WTC11 (cell line): ENCODE measurements around the gene ITPRID1. TPM values are rescaled to one million over a fixed set of nuclear protein-coding genes. Genes with fewer than 3 reads are reported as not detected.

Experiments
- ARID4B ChIP-seq: sonication (generic); formaldehyde crosslinking; IDR thresholded peaks from 2 replicates; pipeline ENCODE4 v1.8.0; 2023; ENCODE audit warnings: missing genetic modification reagents, mild to moderate bottlenecking, borderline replicate concordance
- CREM ChIP-seq: sonication (generic); formaldehyde crosslinking; IDR thresholded peaks from 2 replicates; pipeline ENCODE4 v1.8.1; 2022; ENCODE audit warnings: mild to moderate bottlenecking, missing genetic modification reagents, moderate library complexity
- E2F1 ChIP-seq: sonication (generic); formaldehyde crosslinking; IDR thresholded peaks from 2 replicates; pipeline ENCODE4 v1.8.0; 2022; ENCODE audit warnings: mild to moderate bottlenecking, missing genetic modification reagents
- E2F4 ChIP-seq: sonication (generic); formaldehyde crosslinking; IDR thresholded peaks from 2 replicates; pipeline ENCODE4 v1.8.1; 2022; ENCODE audit warnings: low read depth, mild to moderate bottlenecking, moderate library complexity, missing genetic modification reagents, borderline replicate concordance
- E2F5 ChIP-seq: sonication (generic); formaldehyde crosslinking; IDR thresholded peaks from 2 replicates; pipeline ENCODE4 v1.8.1; 2022; ENCODE audit warnings: mild to moderate bottlenecking, moderate library complexity, missing genetic modification reagents
- ESRRA ChIP-seq: sonication (generic); formaldehyde crosslinking; IDR thresholded peaks from 2 replicates; pipeline ENCODE4 v1.8.1; 2022; ENCODE audit warnings: mild to moderate bottlenecking, missing genetic modification reagents, borderline replicate concordance
- ETV6 ChIP-seq: sonication (generic); formaldehyde crosslinking; IDR thresholded peaks from 2 replicates; pipeline ENCODE4 v1.8.1; 2022; ENCODE audit warnings: mild to moderate bottlenecking, missing genetic modification reagents
- FOXJ3 ChIP-seq: sonication (generic); formaldehyde crosslinking; IDR thresholded peaks from 2 replicates; pipeline ENCODE4 v1.9.0; 2021; ENCODE audit warnings: missing genetic modification reagents, mild to moderate bottlenecking, borderline replicate concordance
- FOXP1 ChIP-seq: sonication (generic); formaldehyde crosslinking; IDR thresholded peaks from 2 replicates; pipeline ENCODE4 v1.8.0; 2022; ENCODE audit warnings: missing genetic modification reagents, mild to moderate bottlenecking, moderate library complexity, borderline replicate concordance
- GTF2I ChIP-seq: fragments of 250-450 bp; sonication (Bioruptor Pico); conservative IDR thresholded peaks from 2 replicates; pipeline ENCODE4 v1.4.0; 2021; ENCODE audit warnings: mild to moderate bottlenecking
- KAT7 ChIP-seq: sonication (generic); formaldehyde crosslinking; IDR thresholded peaks from 2 replicates; pipeline ENCODE4 v1.8.1; 2023; ENCODE audit warnings: missing genetic modification reagents, mild to moderate bottlenecking, borderline replicate concordance
- MAX ChIP-seq: sonication (generic); formaldehyde crosslinking; IDR thresholded peaks from 2 replicates; pipeline ENCODE4 v1.8.0; 2022; ENCODE audit warnings: mild to moderate bottlenecking, missing genetic modification reagents
- MXD4 ChIP-seq: fragments of 250-450 bp; sonication (Bioruptor Pico); IDR thresholded peaks from 2 replicates; pipeline ENCODE4 v1.8.0; 2021; ENCODE audit warnings: mild to moderate bottlenecking, moderate library complexity, borderline replicate concordance
- NFATC4 ChIP-seq: fragments of 250-450 bp; sonication (Bioruptor Pico); IDR thresholded peaks from 2 replicates; pipeline ENCODE4 v1.9.0; 2021; ENCODE audit warnings: mild to moderate bottlenecking
- OVOL2 ChIP-seq: fragments of 250-450 bp; sonication (Bioruptor Pico); IDR thresholded peaks from 2 replicates; pipeline ENCODE4 v1.9.0; 2021; ENCODE audit warnings: mild to moderate bottlenecking, borderline replicate concordance
- PREB ChIP-seq: sonication (generic); formaldehyde crosslinking; IDR thresholded peaks from 2 replicates; pipeline ENCODE4 v1.8.1; 2022; ENCODE audit warnings: mild to moderate bottlenecking, missing genetic modification reagents, moderate library complexity, borderline replicate concordance
- PRRX2 ChIP-seq: fragments of 250-450 bp; sonication (Bioruptor Pico); IDR thresholded peaks from 2 replicates; pipeline ENCODE4 v1.8.0; 2021; ENCODE audit warnings: mild to moderate bottlenecking
- SMAD4 ChIP-seq: sonication (generic); formaldehyde crosslinking; IDR thresholded peaks from 2 replicates; pipeline ENCODE4 v1.8.0; 2022; ENCODE audit warnings: mild to moderate bottlenecking, missing genetic modification reagents
- TCF7 ChIP-seq: sonication (generic); formaldehyde crosslinking; IDR thresholded peaks from 2 replicates; pipeline ENCODE4 v1.8.0; 2022; ENCODE audit warnings: mild to moderate bottlenecking, low read depth, missing genetic modification reagents, moderate library complexity
- TEAD1 ChIP-seq: sonication (generic); formaldehyde crosslinking; IDR thresholded peaks from 2 replicates; pipeline ENCODE4 v1.8.0; 2022; ENCODE audit warnings: mild to moderate bottlenecking, missing genetic modification reagents
- TEAD4 ChIP-seq: sonication (generic); formaldehyde crosslinking; IDR thresholded peaks from 2 replicates; pipeline ENCODE4 v1.8.0; 2022; ENCODE audit warnings: mild to moderate bottlenecking, missing genetic modification reagents
- ZNF138 ChIP-seq: sonication (generic); formaldehyde crosslinking; conservative IDR thresholded peaks from 2 replicates; pipeline ENCODE4 v1.8.1; 2022; ENCODE audit warnings: mild to moderate bottlenecking, moderate library complexity, missing genetic modification reagents
- ZNF232 ChIP-seq: sonication (generic); formaldehyde crosslinking; IDR thresholded peaks from 2 replicates; pipeline ENCODE4 v1.8.0; 2022; ENCODE audit warnings: mild to moderate bottlenecking, missing genetic modification reagents
- ZNF281 ChIP-seq: sonication (generic); formaldehyde crosslinking; IDR thresholded peaks from 2 replicates; pipeline ENCODE4 v1.8.0; 2023; ENCODE audit warnings: mild to moderate bottlenecking, missing genetic modification reagents
- ZNF423 ChIP-seq: fragments of 250-450 bp; sonication (Bioruptor Pico); IDR thresholded peaks from 2 replicates; pipeline ENCODE4 v2.1.2; 2022; ENCODE audit warnings: mild to moderate bottlenecking, moderate library complexity
- ZNF512 ChIP-seq: sonication (generic); formaldehyde crosslinking; IDR thresholded peaks from 2 replicates; pipeline ENCODE4 v1.8.1; 2022; ENCODE audit warnings: missing genetic modification reagents, borderline replicate concordance
- total RNA-seq: library from RNA; stranded (reverse); gene quantifications from 3 replicates; pipeline ENCODE4 v1.2.3, GENCODE V29; 2021

The ITPRID1 gene
- total RNA-seq, 1 experiment from 2014 or later, result 0.98 TPM

- TF ChIP-seq ZNF512 (CRISPR knock-in tag) (no peak), ZNF232 (CRISPR knock-in tag) (no peak), TEAD1 (CRISPR knock-in tag) (peak; percentile 77; the same call in 1 of the 2 replicates), FOXP1 (CRISPR knock-in tag) (no peak), CREM (no peak), ZNF423 (0 out of 2 replicates have a peak, but pooled peaks have one; percentile 11), SMAD4 (CRISPR knock-in tag) (no peak), ETV6 (CRISPR knock-in tag) (0 out of 2 replicates have a peak, but pooled peaks have one; percentile 25), KAT7 (CRISPR knock-in tag) (no peak), TEAD4 (no peak), PREB (CRISPR knock-in tag) (no peak), E2F1 (CRISPR knock-in tag) (no peak), ESRRA (CRISPR knock-in tag) (no peak), GTF2I (CRISPR knock-in tag) (no peak), TCF7 (no peak), ZNF281 (CRISPR knock-in tag) (no peak), MAX (CRISPR knock-in tag) (no peak), ZNF138 (CRISPR knock-in tag) (no peak), OVOL2 (no peak), E2F4 (CRISPR knock-in tag) (no peak), PRRX2 (CRISPR knock-in tag) (no peak), ARID4B (CRISPR knock-in tag) (no peak), E2F5 (CRISPR knock-in tag) (no peak), NFATC4 (no peak), FOXJ3 (CRISPR knock-in tag) (no peak), MXD4 (CRISPR knock-in tag) (no peak)
Measured at GRCh38 chr7:31466036-31466435, 47.9 kb upstream of the ITPRID1 start (continued).
